CD4-positive, alpha-beta T cell treated with Interleukin-2 at 100 ng/mL for 4 hours (primary cell): ENCODE measurements around the gene KLRF1.
"Not testable (repeated sequence)": the region's sequence is repeated elsewhere in the genome, so short reads cannot be mapped to it uniquely, and the experiment has no call there.

Source experiments
- DNase-seq: peaks from one replicate; pipeline ENCODE4 v3.0.0-alpha.2; 2020; ENCODE audit warnings: low spot score

KLRF1 gene

GRCh38 chr12:9870286-9870866 is 43.1 kb downstream of the KLRF1 start:
- DNase-seq, result peak; percentile 23

DNA sequence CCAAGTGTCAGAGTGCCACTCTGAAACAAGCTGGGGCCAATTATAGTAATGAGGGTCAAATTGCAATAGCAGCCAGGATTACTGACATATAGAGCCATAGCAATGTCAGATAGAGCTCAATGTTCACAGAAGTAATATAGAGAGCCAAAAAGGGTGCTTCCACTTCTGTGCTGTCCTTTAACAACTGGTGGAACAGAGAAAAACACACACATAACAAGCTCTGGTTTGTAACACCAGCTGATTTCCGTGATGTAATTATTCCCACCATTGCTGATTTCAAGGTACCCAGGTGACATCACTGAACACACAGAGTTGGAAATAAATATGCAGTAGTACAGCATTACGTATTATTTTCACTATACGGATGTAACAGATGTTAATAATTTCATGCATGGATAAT is 44.9 kb downstream of the KLRF1 start:
- DNase-seq, result no peak

DNA sequence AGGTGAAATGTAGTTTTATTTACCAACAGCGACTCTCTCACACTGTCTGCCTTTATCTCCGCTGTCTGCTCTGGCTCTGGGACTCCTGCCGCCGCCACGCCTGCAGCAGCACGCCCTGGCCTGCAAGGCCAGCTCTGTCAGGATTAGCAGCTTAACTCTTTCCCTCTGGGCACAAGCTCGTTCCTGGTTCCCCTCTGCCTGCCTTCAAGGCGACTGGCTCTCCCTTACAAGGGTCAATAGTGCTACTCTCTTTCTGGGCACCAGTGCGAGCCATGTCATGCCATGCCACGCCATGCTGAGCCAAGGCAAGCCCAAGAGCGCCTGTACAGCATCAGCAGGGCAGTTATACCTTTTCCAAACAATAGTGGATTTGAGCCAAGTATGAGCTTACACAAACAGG is 45.5 kb downstream of the KLRF1 start:
- DNase-seq, result no peak

DNA sequence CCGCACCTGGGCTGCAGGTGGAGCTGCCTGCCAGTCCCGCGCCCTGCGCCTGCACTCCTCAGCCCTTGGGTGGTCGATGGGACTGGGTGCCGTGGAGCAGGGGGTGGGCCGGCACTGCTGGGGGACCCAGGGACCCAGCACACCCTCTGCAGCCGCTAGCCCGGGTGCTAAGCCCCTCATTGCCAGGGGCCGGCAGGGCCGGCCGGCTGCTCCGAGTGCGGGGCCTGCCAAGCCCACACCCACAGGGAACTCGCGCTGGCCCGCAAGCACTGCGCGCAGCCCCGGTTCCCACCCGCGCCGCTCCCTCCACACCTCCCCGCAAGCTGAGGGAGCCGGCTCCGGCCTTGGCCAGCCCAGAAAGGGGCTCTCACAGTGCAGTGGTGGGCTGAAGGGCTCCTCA is 48.8 kb downstream of the KLRF1 start:
- DNase-seq, result not testable (repeated sequence)

DNA sequence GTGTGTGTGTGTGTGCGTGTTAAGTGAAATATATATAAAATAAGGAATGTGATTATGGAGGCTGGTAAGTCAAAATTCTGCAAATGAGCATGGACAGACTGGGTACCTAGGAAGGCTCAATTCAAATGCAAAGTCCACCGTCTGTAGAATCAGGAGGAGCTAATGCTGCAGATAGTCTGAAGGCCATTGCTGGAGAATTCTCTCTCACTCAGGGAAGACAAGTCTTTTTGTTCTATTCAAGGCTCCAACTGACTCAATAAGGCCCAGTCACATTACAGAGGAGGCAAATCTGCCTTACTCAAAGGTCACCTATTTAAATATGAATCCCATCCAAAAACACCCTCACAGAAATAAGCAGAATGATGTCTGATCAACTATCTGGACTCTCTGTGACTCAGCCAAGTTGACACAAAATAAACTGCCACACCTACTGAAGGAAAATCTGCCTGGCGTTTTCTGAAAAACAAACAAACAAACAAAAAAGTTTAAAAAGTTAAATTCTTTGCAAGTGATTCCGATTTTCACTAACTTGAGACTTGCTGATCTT is 53.3 kb downstream of the KLRF1 start:
- DNase-seq, result no peak

DNA sequence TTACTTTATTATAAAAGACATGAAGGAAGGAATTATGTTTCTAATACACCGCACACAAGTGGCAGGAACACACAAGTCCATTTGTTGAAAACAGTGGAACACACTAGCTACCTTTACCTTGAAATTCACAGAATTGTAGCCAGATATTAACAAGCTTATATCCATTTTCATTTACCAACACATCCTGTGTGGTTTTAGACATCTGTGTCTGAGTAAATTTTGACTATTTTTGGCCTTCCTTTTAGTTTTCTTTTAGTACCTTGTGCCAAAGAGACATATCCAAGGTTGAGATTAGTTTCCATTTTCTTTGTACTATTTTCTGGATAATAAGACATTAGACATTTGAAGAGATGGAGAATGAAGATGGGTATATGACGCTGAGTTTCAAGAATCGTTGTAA is 54.0 kb downstream of the KLRF1 start, which contains the start of gene KLRF2:
TSS of gene KLRF2 (plus strand) at position 244 of the 400 bp plus-strand sequence. CDS start at position 351, 107 bp downstream.
- DNase-seq, result no peak

DNA sequence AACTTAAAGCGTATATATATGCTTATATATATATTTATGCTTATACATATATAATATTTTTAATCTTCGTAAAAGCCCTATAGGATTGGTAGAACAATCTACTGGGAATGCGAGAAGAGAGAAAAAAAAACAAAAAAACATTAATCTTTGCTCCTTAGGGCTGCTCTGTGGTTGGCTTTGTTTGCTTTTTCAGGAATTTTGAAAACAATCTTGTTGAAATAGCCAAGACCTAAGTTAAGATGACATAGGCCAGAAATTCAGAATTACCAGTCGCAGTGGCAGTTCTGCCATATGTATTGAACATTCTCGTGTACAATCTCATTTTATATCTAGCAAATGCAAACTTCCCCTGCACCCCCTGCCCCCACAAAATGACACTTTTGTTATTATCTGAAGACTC is 54.7 kb downstream of the KLRF1 start:
- no peak for DNase-seq

DNA sequence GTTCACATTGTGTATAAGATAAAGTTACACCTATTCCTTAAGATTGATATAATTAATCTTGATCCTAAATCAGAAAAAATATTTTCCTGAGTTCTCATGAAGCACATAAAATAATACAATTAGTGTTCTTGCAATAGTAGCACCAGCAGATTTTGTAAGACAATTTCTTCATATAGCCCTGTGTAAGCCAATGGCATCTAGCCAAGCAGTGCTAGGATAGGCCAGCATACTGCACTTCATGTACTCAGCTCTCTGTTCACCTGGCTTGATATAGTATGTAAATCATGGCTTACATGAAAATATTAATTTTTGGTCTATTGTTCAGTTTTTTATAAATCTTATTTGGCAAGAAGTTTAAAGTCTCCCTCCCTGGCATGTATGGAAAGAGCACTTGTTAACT is 55.9 kb downstream of the KLRF1 start:
- DNase-seq, result no peak

DNA sequence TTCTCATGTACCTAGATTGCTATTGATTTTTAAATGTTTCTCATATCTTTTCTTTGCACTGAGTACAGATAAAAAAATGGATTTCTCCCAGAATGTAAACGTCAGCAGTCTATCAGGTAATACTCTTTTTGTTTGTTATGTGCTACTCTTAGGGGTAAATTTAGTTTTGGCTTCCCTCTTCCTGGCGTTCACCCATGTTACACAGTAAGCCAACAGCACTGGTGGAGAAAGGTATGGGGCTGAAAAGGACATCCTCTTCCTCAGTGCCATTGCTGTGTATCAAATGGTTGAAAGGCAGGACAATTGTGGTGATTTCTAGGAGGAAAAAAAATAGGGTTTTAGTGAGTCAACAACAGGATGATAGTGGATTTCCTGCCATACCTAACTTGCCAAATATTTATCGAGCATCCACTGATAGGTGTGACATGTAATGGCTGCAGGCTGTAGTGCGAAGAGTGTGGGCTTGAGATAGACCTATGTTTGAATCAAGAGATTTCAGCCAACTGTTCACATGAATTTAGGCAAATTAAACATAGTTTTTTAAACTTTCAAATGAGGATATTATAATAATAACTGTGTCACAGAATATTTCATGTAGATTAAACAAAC is 61.5 kb downstream of the KLRF1 start:
- no peak for DNase-seq
